Activated T-helper 1 cell treated with anti-CD3 and anti-CD28 coated beads, Interleukin-12 subunit alpha, Interleukin-12 subunit beta, Interleukin-2, Interleukin-4 antibody, amounts not matched to agents 30 ng/mL and 10 ng/mL and 1 ng/mL, durations not matched to agents 14 hours and 24 hours and 36 hours (primary cell): Measurements from ENCODE around the gene ABCA13. TPM values are rescaled to one million over a fixed set of nuclear protein-coding genes. Genes with fewer than 3 reads are reported as not detected.

Source experiments
- DNase-seq: peaks from one replicate; pipeline ENCODE4 v3.0.0; 2021; ENCODE audit warnings: low spot score
- H3K27ac Mint-ChIP-seq: one replicate; pipeline ENCODE4 v1.8.0; 2021; ENCODE audit warnings: mild to moderate bottlenecking, mixed read lengths
- H3K27me3 Mint-ChIP-seq: one replicate; pipeline ENCODE4 v1.8.0; 2022; ENCODE audit warnings: mild to moderate bottlenecking, moderate library complexity, mixed read lengths; ENCODE audit not compliant: insufficient read depth
- H3K36me3 Mint-ChIP-seq: one replicate; pipeline ENCODE4 v1.8.0; 2021; ENCODE audit warnings: low read depth, mixed read lengths
- H3K4me1 Mint-ChIP-seq: one replicate; pipeline ENCODE4 v1.8.0; 2021; ENCODE audit warnings: low read depth, mixed read lengths
- H3K4me3 Mint-ChIP-seq: one replicate; pipeline ENCODE4 v1.8.0; 2021; ENCODE audit warnings: mild to moderate bottlenecking, moderate library complexity, mixed read lengths
- H3K9me3 Mint-ChIP-seq: one replicate; pipeline ENCODE4 v1.8.0; 2021; ENCODE audit warnings: mixed read lengths
- intact Hi-C: fragments of 100-400 bp; cut with micrococcal nuclease; formaldehyde crosslinking; loops from one replicate; pipeline ENCODE4 v1.15.1; 2024
- total RNA-seq: library from RNA; stranded (reverse); gene quantifications from 2 replicates; pipeline ENCODE4 v1.2.3, GENCODE V29; 2022

Gene ABCA13
- total RNA-seq, 1 donor from 2014 or later, result not detected

DNA sequence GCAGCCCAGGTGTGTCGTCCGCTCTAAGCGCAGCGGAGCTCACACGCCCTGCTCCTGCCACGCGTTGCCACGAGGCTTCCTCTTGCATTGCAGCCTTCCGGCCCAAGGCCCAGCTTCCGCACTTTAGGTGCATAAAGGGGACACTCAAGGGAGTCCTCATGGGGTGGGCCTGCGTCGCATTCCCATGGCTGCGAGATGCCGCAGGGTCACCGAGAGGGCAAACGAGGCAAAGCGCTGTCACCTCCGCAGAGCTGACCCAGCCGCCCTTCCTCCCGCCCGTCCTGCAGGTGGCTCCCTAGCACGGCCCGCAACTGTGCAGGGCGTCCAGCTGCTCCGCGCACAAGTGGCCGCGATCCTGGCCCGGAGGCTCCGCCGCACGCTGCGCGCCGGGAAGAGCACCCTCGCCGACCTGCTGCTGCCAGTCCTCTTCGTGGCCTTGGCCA, 283.5 kb downstream of the ABCA13 start:
- Mint-ChIP-seq H3K27ac (no peak overlapping the region), H3K4me1 (no peaks in the 10 kb centered on the region), H3K27me3 (peaks cover 2% of the 10 kb centered on the region), H3K4me3 (no peak overlapping the region), H3K36me3 (no peaks in the 10 kb centered on the region), H3K9me3 (no peaks in the 10 kb centered on the region)
- DNase-seq, result no peak
- intact Hi-C loops, result no loop called here

DNA sequence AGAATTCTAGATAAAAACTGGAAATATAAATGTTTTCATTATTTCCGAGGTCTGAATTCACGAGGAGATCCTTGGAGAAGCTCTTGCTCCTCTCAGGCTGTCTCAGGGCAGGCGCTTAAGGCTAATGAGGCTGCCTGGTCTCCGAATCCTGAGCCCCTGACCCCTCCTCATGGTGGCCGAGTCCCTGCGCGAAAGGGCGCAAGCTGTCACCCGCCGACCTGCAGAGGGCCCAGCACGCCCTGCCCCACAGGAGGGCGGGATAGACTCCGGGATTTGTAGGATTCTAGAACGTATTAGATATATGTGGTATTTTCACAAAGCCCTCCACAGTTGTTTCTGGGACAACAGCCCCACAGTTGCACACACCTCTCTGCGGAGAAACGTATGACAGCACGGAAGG, 284.1 kb downstream of the ABCA13 start:
- no peak for DNase-seq
- Mint-ChIP-seq H3K27me3 (peaks cover 2% of the 10 kb centered on the region), H3K4me3 (no peak overlapping the region), H3K9me3 (no peaks in the 10 kb centered on the region), H3K36me3 (no peaks in the 10 kb centered on the region), H3K27ac (no peak overlapping the region), H3K4me1 (no peaks in the 10 kb centered on the region)
- intact Hi-C loops, result no loop called here

DNA sequence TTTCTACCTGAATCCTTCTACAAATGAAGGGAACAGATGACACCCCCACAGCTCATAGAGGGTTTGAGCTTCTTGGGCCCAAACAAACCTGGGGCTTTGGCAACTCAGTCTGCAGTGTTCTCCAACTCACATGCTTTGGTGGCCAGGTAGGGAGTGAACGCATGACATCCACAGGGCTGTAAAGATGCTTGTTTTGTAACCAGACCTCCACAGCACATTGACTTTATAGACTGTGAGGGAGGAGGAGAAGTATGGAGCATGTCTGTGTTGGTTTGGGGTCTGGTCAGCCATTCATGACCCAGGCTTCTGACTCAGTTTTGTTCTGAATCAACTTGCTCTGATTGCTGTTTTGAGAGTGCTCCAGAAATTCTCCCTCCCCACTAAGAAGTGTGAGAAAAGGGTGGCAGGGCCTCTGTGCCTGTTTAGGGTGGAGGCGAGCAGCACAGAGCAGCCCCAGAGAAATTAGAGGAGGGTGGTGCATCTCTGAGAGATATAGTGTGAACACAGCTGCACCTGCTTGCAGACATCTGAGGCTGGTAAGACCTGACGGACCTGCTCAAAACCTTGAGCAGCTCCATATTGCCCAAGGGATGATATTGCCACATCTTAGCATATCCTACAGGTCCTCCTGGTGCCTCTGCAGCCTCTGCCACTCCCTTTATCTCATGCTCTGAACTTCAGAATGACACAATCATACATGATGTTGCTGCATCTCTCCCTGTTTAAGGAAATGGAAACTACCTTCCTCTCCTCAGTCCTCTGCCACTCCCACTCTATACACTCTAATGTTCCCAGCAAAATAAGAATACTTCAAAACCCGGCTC, 287.7 kb downstream of the ABCA13 start:
- Mint-ChIP-seq H3K4me1 (no peaks in the 10 kb centered on the region), H3K36me3 (no peaks in the 10 kb centered on the region), H3K9me3 (no peaks in the 10 kb centered on the region), H3K27ac (no peak overlapping the region), H3K27me3 (no peaks in the 10 kb centered on the region), H3K4me3 (no peak overlapping the region)
- no peak for DNase-seq
- intact Hi-C loops, result no loop called here

DNA sequence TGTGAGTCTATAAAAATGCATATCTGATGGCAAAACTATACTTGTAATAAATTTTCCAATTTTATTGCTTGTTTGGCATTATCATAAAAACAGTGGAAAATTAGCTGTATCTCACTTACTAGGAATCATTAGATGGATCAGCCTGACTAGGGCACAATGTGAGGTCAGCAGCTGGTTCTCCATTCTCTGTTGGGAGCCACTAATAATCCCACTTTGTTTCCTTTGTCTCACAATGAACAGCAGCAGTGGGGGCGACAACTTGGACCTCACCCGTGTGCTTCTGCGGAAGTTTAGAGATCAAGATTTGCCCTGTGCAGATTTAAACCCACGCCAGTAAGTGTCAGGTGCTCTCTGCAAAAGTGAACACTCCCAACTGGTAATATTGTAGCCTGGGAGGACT, 295.5 kb downstream of the ABCA13 start:
- no peaks in the 10 kb centered on the region for H3K4me1 Mint-ChIP-seq
- no peak overlapping the region for H3K4me3 Mint-ChIP-seq
- intact Hi-C loops, result no loop called here
- no peak overlapping the region for H3K27ac Mint-ChIP-seq
- no peaks in the 10 kb centered on the region for H3K36me3 Mint-ChIP-seq
- H3K9me3 Mint-ChIP-seq, result no peaks in the 10 kb centered on the region
- peaks cover 3% of the 10 kb centered on the region for H3K27me3 Mint-ChIP-seq
- no peak for DNase-seq

DNA sequence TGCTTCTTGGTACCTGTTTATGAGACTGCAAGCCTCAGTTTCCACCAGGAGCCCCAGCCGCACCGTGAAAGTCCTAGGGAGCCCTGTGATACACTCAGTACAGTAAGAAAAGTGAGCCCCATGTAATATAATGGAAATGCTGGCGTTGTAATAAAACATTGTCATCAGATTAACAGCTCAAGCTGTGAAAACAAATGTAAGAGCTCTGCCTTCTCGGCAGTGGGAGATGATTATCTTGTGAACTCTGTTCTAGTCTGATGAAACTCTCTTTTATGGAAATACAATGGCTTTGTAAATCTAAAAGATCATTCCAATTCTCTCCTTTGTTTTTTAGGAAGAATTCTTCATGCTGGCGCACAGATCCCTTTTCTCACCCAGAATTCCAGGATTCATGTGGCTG, 299.9 kb downstream of the ABCA13 start:
- H3K36me3 Mint-ChIP-seq, result no peaks in the 10 kb centered on the region
- H3K4me1 Mint-ChIP-seq, result no peaks in the 10 kb centered on the region
- no peak overlapping the region for H3K4me3 Mint-ChIP-seq
- H3K27me3 Mint-ChIP-seq, result peaks cover 4% of the 10 kb centered on the region
- H3K27ac Mint-ChIP-seq, result no peak overlapping the region
- intact Hi-C loops, result no loop called here
- no peak for DNase-seq
- H3K9me3 Mint-ChIP-seq, result no peaks in the 10 kb centered on the region

DNA sequence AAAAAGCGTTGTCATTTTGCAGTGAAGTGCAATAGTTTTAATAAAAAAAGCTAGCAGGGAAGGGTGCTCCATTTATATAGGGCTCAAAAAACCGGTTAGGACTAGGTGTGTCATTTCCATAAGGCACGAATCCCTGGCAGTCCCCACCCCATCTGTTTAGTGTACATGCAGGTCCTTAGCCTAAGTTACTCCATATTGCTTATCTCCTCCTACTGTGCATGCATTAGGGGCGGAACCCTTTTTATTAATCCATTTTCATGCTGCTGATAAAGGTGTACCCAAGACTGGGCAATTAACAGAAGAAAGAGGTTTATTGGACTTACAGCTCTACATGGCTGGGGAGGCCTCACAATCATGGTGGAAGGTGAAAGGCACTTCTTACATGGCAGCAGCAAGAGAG, 301.4 kb downstream of the ABCA13 start:
- no peak overlapping the region for H3K4me3 Mint-ChIP-seq

DNA sequence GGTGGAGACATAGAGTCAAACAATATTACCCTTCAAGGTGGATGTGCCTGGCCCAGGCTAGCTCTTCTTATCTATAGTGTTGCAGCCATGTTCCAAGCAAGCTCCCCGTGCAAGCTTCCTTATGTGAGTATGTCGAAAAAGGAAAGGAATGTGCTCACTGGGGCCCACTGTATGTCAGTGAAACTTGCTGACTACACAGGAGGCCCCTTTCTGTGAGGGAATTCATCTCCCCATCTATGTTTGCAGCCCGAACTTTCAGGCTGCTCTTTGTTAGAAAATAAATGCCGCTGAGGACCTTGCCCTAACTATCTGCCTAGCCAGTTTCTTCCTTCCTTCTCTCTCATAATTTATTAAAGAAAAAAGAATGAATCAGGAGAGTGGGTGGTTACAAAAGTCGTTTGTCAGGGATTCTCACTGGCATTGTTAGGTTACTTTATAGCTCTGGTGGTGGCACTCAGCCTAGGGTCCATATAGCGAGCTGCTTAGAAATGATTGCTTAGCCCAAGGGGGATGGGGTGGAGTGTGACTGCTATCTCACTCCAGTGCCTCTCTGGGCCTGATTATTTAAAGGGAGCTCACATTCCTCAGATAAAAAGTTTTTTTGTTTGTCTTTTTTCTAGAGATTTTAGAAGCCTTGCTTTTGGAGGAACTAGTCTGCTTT, 302.1 kb downstream of the ABCA13 start:
- peaks cover 4% of the 10 kb centered on the region for H3K27me3 Mint-ChIP-seq
- H3K36me3 Mint-ChIP-seq, result no peaks in the 10 kb centered on the region
- H3K9me3 Mint-ChIP-seq, result no peaks in the 10 kb centered on the region
- DNase-seq, result no peak
- intact Hi-C loops, result no loop called here
- H3K27ac Mint-ChIP-seq, result no peak overlapping the region
- no peaks in the 10 kb centered on the region for H3K4me1 Mint-ChIP-seq
- no peak overlapping the region for H3K4me3 Mint-ChIP-seq

More for the DNA sequence above, 301.4 kb downstream of the ABCA13 start:
- H3K4me1 Mint-ChIP-seq, result no peaks in the 10 kb centered on the region
- no peaks in the 10 kb centered on the region for H3K36me3 Mint-ChIP-seq
- no peak for DNase-seq
- intact Hi-C loops, result no loop called here
- H3K27ac Mint-ChIP-seq, result no peak overlapping the region
- H3K9me3 Mint-ChIP-seq, result no peaks in the 10 kb centered on the region
- H3K27me3 Mint-ChIP-seq, result peaks cover 4% of the 10 kb centered on the region

DNA sequence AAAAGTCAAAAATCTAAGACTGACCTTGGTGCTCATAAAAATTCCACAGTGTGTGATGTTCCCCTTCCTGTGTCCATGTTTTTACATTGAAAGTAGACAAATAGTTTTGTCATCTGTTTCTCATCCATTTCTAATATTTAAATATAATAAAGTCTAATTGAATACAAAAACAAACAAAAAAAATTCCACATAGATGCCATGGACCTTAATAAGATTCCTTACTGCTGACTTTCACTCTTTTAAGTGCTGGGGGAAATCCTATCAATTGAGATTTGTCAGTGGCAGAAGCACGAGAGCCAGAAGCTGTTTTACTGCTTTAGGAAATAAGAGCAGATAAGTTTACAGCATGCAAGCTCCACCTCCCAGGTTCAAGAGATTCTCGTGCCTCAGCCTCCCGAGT, 310.0 kb downstream of the ABCA13 start:
- Mint-ChIP-seq H3K4me1 (no peaks in the 10 kb centered on the region), H3K9me3 (peaks cover 3% of the 10 kb centered on the region), H3K4me3 (no peak overlapping the region), H3K27ac (no peak overlapping the region), H3K36me3 (no peaks in the 10 kb centered on the region), H3K27me3 (peaks cover 2% of the 10 kb centered on the region)
- intact Hi-C loops, result no loop called here
- DNase-seq, result no peak

DNA sequence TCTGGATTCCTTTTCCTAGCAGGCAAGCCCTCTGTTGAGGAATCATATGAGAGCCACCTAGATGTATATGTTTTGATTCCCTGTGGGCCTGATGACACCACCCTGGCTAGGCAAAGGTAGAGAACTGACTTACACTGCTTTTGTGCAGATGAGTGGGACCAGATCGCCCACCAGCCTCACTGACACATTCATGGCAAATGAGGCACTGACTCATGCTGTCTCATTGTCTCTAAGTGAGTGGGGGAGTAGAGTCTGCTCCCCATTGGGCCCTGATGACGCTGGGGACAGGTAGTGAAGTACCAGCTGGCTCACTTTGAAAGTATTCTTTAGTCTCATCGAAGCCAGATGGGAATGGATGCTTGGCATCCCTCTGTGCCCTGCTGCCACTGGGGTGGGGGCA, 326.3 kb downstream of the ABCA13 start:
- no peak overlapping the region for H3K4me3 Mint-ChIP-seq
- intact Hi-C loops, result no loop called here
- no peaks in the 10 kb centered on the region for H3K36me3 Mint-ChIP-seq

DNA sequence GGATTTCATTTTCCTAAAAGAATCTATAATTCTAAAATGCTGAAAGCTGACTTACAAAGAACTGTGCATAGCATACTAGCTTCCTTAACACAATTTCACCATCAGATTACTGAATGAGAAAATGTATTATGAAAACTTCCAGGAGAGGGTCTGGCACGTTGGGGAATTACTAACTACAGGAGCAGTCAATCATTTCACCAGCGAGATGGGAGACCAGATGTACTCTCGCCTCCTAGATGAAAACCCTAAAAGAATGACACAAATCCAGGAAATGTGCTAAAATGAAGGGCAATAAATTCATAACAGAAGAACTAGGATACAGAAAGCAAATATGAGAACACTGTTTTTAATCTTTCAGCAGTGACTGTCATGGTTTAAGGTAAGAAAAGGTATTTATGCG, 330.8 kb downstream of the ABCA13 start:
- Mint-ChIP-seq H3K4me1 (no peaks in the 10 kb centered on the region), H3K27me3 (no peaks in the 10 kb centered on the region), H3K27ac (no peak overlapping the region), H3K36me3 (no peaks in the 10 kb centered on the region), H3K9me3 (no peaks in the 10 kb centered on the region), H3K4me3 (no peak overlapping the region)
- intact Hi-C loops, result no loop called here
- no peak for DNase-seq

More for the DNA sequence above, 326.3 kb downstream of the ABCA13 start:
- Mint-ChIP-seq H3K9me3 (no peaks in the 10 kb centered on the region), H3K4me1 (no peaks in the 10 kb centered on the region), H3K27me3 (no peaks in the 10 kb centered on the region), H3K27ac (no peak overlapping the region)
- no peak for DNase-seq

DNA sequence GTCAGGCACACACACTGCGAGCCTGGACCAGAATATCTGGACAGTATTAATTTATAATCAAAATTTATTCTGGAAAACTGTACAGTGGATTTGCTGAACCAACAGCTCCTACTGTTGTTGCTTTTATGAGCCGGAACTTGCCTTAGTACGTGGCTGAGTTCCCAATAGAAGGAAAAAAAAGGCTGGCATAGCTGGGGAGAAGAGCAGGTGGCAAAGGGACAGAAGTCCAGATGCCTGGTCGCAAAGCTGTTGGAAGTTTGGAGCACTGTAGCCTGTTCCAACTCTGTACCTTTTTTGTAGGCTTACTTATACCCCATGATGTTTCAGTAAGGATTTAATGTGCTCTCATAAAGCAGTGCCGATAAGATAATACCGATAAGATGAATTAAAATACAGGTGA, 333.8 kb downstream of the ABCA13 start:
- Mint-ChIP-seq H3K27ac (no peak overlapping the region), H3K36me3 (no peaks in the 10 kb centered on the region), H3K27me3 (no peaks in the 10 kb centered on the region), H3K4me3 (no peak overlapping the region), H3K4me1 (no peaks in the 10 kb centered on the region), H3K9me3 (no peaks in the 10 kb centered on the region)
- no peak for DNase-seq
- intact Hi-C loops, result no loop called here

DNA sequence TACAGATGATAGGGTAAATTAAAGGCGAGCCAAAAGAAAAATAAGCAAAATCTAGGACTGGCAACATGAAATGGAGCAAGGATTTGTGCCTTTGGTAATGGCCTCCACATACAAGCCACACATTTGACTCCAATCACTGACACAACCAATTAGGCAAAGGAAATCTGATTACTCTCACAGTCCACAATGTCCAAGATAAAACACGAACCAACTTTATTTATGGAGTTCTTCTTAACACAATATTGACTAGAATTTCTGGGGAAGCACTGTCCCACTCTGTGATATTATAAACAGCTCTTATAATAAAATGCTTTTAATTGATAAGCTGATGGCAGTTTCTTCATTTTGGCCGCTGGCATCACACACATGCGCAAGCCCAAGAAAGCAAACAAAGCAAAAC, 334.2 kb downstream of the ABCA13 start:
- no peak overlapping the region for H3K4me3 Mint-ChIP-seq
- H3K27ac Mint-ChIP-seq, result no peak overlapping the region
- DNase-seq, result no peak
- H3K36me3 Mint-ChIP-seq, result no peaks in the 10 kb centered on the region
- H3K9me3 Mint-ChIP-seq, result no peaks in the 10 kb centered on the region
- intact Hi-C loops, result no loop called here
- no peaks in the 10 kb centered on the region for H3K4me1 Mint-ChIP-seq
- no peaks in the 10 kb centered on the region for H3K27me3 Mint-ChIP-seq

DNA sequence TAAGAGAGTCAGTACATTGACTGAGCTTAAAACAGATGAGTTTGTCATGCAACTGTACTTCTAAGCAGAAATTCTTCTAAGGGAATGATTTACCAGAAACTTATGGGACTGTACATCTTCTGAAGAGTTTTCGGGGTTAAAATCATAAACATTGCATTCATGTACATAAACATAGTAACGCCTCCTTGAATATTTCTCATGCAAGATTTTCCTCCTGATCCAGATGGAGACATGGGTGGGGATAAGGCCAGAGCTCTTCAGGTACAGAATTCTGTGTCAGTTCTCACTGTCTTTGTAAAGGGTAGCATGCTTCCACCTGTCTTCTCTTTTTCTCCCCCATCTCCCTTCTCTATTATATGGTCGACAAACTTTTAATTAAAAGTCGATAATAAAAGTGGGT, 335.3 kb downstream of the ABCA13 start:
- H3K4me1 Mint-ChIP-seq, result peaks cover 6% of the 10 kb centered on the region
- no peak overlapping the region for H3K4me3 Mint-ChIP-seq
- H3K9me3 Mint-ChIP-seq, result no peaks in the 10 kb centered on the region
- no peak overlapping the region for H3K27ac Mint-ChIP-seq
- no peak for DNase-seq
- intact Hi-C loops, result no loop called here
- H3K36me3 Mint-ChIP-seq, result no peaks in the 10 kb centered on the region
- no peaks in the 10 kb centered on the region for H3K27me3 Mint-ChIP-seq
